HCT116 (cell line): ENCODE measurements around the gene PGS1. TPM values are rescaled to one million over a fixed set of nuclear protein-coding genes. Genes with fewer than 3 reads are reported as not detected.

Experiments
- ATAC-seq: fragments of 200-7000 bp; cut with Tn5 transposase; 2 replicates; pipeline ENCODE4 v1.9.1; 2020; ENCODE audit warnings: mild to moderate bottlenecking, moderate library complexity
- BruUV-seq: library from RNA; stranded (reverse); fragments of 400-500 nt; replicated peaks from 2 replicates; lab custom pipeline; 2021; lab: Mats Ljungman, UMichigan
- CTCF ChIA-PET: fragments of 300-600 bp; sonication (Branson Sonifier 250); formaldehyde crosslinking; loops from one replicate; lab custom pipeline; 2021; ENCODE audit warnings: antibody characterized with exemption; lab: Charles Lee
- POLR2A ChIA-PET: fragments of 300-600, 350-600 bp; sonication (Branson Sonifier 250); formaldehyde crosslinking; loops from one replicate; lab custom pipeline; 2021; ENCODE audit warnings: antibody characterized with exemption; lab: Charles Lee
- RAD21 ChIA-PET, 2 experiments: fragments of 300-600 bp; sonication (Branson Sonifier 250); formaldehyde crosslinking; loops; one replicate each; lab custom pipeline; 2023; ENCODE audit warnings: low total read pairs in 2 of 2; ENCODE audit not compliant: uncharacterized antibody in 2 of 2, unreplicated experiment in 2 of 2, low non-redundant PET in 1 of 2; lab: Charles Lee
- DNase-seq: peaks from one replicate; pipeline ENCODE4 v3.0.0-alpha.2; 2010; ENCODE audit warnings: low read depth, low spot score
- H2AFZ ChIP-seq: fragments of 200-600 bp; shearing (Covaris generic), sonication (generic); 2 replicates; pipeline ENCODE4 v1.6.1; 2017; ENCODE audit warnings: low read depth, mixed run types, mixed read lengths, antibody characterized with exemption, low read length; ENCODE audit not compliant: poor library complexity, severe bottlenecking
- H3K27ac ChIP-seq: 2 replicates; pipeline ENCODE4 v1.5.1; 2012; ENCODE audit warnings: low read depth, low read length
- H3K27me3 ChIP-seq: fragments of 200-600 bp; sonication (generic); 2 replicates; pipeline ENCODE4 v1.6.1; 2016; ENCODE audit warnings: mixed run types, low read length, mixed read lengths; ENCODE audit not compliant: insufficient read depth
- H3K36me3 ChIP-seq, 2 experiments: fragments of 200-500 bp in 1 of 2; fragments of 200-600 bp in 1 of 2; sonication (Bioruptor generic) in 1 of 2; sonication (generic) in 1 of 2; 2 replicates each; pipeline versions ENCODE4 v1.5.1 to v1.6.1; 2014 to 2016; ENCODE audit warnings: low read length in 2 of 2, inconsistent platforms in 1 of 2, mixed read lengths in 1 of 2, mixed run types in 1 of 2; ENCODE audit not compliant: insufficient read depth in 2 of 2, control insufficient read depth in 1 of 2
- H3K4me1 ChIP-seq, 2 experiments: fragments of 200-600 bp in 1 of 2; sonication (generic) in 1 of 2; 2 replicates each; pipeline versions ENCODE4 v1.5.1 to v1.6.1; 2012 to 2017; ENCODE audit warnings: low read length in 2 of 2, inconsistent platforms in 1 of 2, mild to moderate bottlenecking in 1 of 2, mixed read lengths in 1 of 2, mixed run types in 1 of 2, moderate library complexity in 1 of 2; ENCODE audit not compliant: insufficient read depth in 2 of 2, control insufficient read depth in 1 of 2
- H3K4me2 ChIP-seq: fragments of 200-600 bp; sonication (generic); 2 replicates; pipeline ENCODE4 v1.6.1; 2017; ENCODE audit warnings: mixed run types, low read length, mixed read lengths
- H3K4me3 ChIP-seq, 2 experiments: fragments of 200-600 bp in 1 of 2; sonication (generic) in 1 of 2; replicated peaks in 1 of 2; 2 replicates each; pipeline ENCODE4 v1.5.1; 2011 to 2016; ENCODE audit warnings: low read length in 2 of 2, control low read depth in 1 of 2, low read depth in 1 of 2, mild to moderate bottlenecking in 1 of 2, mixed read lengths in 1 of 2, mixed run types in 1 of 2
- H3K79me2 ChIP-seq: fragments of 200-600 bp; sonication (generic); 2 replicates; pipeline ENCODE4 v1.6.1; 2017; ENCODE audit warnings: mild to moderate bottlenecking, mixed run types, low read length, moderate library complexity, mixed read lengths; ENCODE audit not compliant: insufficient read depth
- H3K9ac ChIP-seq: fragments of 200-600 bp; sonication (generic); 2 replicates; pipeline ENCODE4 v1.6.1; 2016; ENCODE audit warnings: low read length, mixed read lengths
- H3K9me2 ChIP-seq: fragments of 200-600 bp; sonication (generic), shearing (Covaris generic); 2 replicates; pipeline ENCODE4 v1.6.1; 2017; ENCODE audit warnings: mixed run types, mild to moderate bottlenecking, moderate library complexity; ENCODE audit not compliant: insufficient read depth
- H3K9me3 ChIP-seq, 2 experiments: fragments of 200-500 bp in 1 of 2; fragments of 200-600 bp in 1 of 2; sonication (Bioruptor generic) in 1 of 2; sonication (generic) in 1 of 2; 2 replicates each; pipeline ENCODE4 v1.6.1; 2014 to 2017; ENCODE audit warnings: low read length in 2 of 2, mixed read lengths in 2 of 2, inconsistent platforms in 1 of 2, low read depth in 1 of 2, mild to moderate bottlenecking in 1 of 2, mixed run types in 1 of 2, moderate library complexity in 1 of 2; ENCODE audit not compliant: control insufficient read depth in 1 of 2, insufficient read depth in 1 of 2
- H4K20me1 ChIP-seq: fragments of 200-600 bp; sonication (generic), shearing (Covaris generic); 2 replicates; pipeline ENCODE4 v1.6.1; 2017; ENCODE audit warnings: mixed run types, mild to moderate bottlenecking, moderate library complexity; ENCODE audit not compliant: insufficient read depth
- CBX3 ChIP-seq: IDR thresholded peaks from 2 replicates; pipeline ENCODE4 v1.6.1; 2012; ENCODE audit warnings: low read depth
- CEBPB ChIP-seq: IDR thresholded peaks from 2 replicates; pipeline ENCODE4 v1.6.1; 2012; ENCODE audit warnings: low read depth
- EGR1 ChIP-seq: IDR thresholded peaks from 2 replicates; pipeline ENCODE4 v1.6.1; 2012; ENCODE audit warnings: low read depth
- ELF1 ChIP-seq: IDR thresholded peaks from 2 replicates; pipeline ENCODE4 v1.6.1; 2012; ENCODE audit warnings: low read depth, borderline replicate concordance
- EZH2 ChIP-seq: fragments of 200-600 bp; sonication (generic); IDR thresholded peaks from 2 replicates; pipeline ENCODE4 v1.6.1; 2017; ENCODE audit warnings: antibody characterized with exemption, mixed run types
- EZH2phosphoT487 ChIP-seq: fragments of 200-600 bp; IDR thresholded peaks from 2 replicates; pipeline ENCODE4 v1.6.1; 2018; ENCODE audit warnings: antibody characterized with exemption, borderline replicate concordance
- FOSL1 ChIP-seq: IDR thresholded peaks from 2 replicates; pipeline ENCODE4 v1.6.1; 2012; ENCODE audit warnings: low read depth
- JUND ChIP-seq: IDR thresholded peaks from 2 replicates; pipeline ENCODE4 v1.6.1; 2012
- POLR2A ChIP-seq: IDR thresholded peaks from 2 replicates; pipeline ENCODE4 v1.7.0; 2011; ENCODE audit warnings: borderline replicate concordance; ENCODE audit not compliant: insufficient read depth, insufficient read length; ENCODE audit errors: extremely low read depth
- RAD21 ChIP-seq: IDR thresholded peaks from 2 replicates; pipeline ENCODE4 v1.6.1; 2012; ENCODE audit warnings: low read depth, mild to moderate bottlenecking
- SIN3A ChIP-seq: IDR thresholded peaks from 2 replicates; pipeline ENCODE4 v1.6.1; 2012; ENCODE audit warnings: low read depth
- SRF ChIP-seq: IDR thresholded peaks from 2 replicates; pipeline ENCODE4 v1.6.1; 2012; ENCODE audit warnings: low read depth
- TCF7L2 ChIP-seq: IDR thresholded peaks from 2 replicates; pipeline ENCODE4 v1.7.0; 2011; ENCODE audit warnings: borderline replicate concordance, inconsistent platforms; ENCODE audit not compliant: insufficient read depth, insufficient read length; ENCODE audit errors: extremely low read depth
- ZBTB33 ChIP-seq: IDR thresholded peaks from 2 replicates; pipeline ENCODE4 v1.6.1; 2011; ENCODE audit warnings: mild to moderate bottlenecking, low read length, moderate library complexity; ENCODE audit not compliant: insufficient replicate concordance; ENCODE audit errors: extremely low read depth
- ZFX ChIP-seq: fragments of 450-650 bp; IDR thresholded peaks from 2 replicates; pipeline ENCODE4 v1.6.1; 2017
- ZNF274 ChIP-seq: fragments of 200-500 bp; sonication (Bioruptor generic); IDR thresholded peaks from 2 replicates; pipeline ENCODE4 v1.6.1; 2014; ENCODE audit warnings: mild to moderate bottlenecking, low read depth, low read length, inconsistent platforms
- intact Hi-C: fragments of 100-400 bp; cut with micrococcal nuclease; formaldehyde crosslinking; loops from 2 replicates; pipeline ENCODE4 v1.10.0; 2022
- total RNA-seq: library from RNA; stranded (reverse); gene quantifications from one replicate; pipeline ENCODE4 v1.2.1, GENCODE V29; 2021; ENCODE audit not compliant: unreplicated experiment
- TF ChIP-seq, protein P1 (sequence below): IDR thresholded peaks from 2 replicates; pipeline ENCODE4 v1.6.1; 2012; ENCODE audit warnings: low read depth
- TF ChIP-seq, protein P2 (sequence below), 3 experiments: fragments of 200-600 bp in 1 of 3; sonication (generic) in 1 of 3; IDR thresholded peaks in 2 of 3; conservative IDR thresholded peaks in 1 of 3; 2 replicates each; pipeline ENCODE4 v1.5.1; 2012 to 2017; ENCODE audit warnings: low read depth in 2 of 3, low read length in 2 of 3, antibody characterized with exemption in 1 of 3, borderline replicate concordance in 1 of 3, control low read depth in 1 of 3, mild to moderate bottlenecking in 1 of 3, mixed read lengths in 1 of 3, mixed run types in 1 of 3, moderate library complexity in 1 of 3; ENCODE audit not compliant: insufficient read depth in 1 of 3
- TF ChIP-seq, protein P3 (sequence below): IDR thresholded peaks from 2 replicates; pipeline ENCODE4 v1.6.1; 2012

PGS1 gene
- total RNA-seq, 1 experiment from 2014 or later, result 44.4 TPM

- no peak for ATAC-seq
These were observed 88.6 kb downstream of the PGS1 start for GRCh38 chr17:78466786-78467715.

More at GRCh38 chr17:78466786-78467715, 88.6 kb downstream of the PGS1 start:
- CTCF ChIA-PET, result no interaction called here
- no peaks in the 10 kb centered on the region for H3K79me2 ChIP-seq
- H2AFZ ChIP-seq, result no peak overlapping the region
- H3K4me2 ChIP-seq, result no peak overlapping the region
- intact Hi-C loops, result no loop called here
- no peaks in the 10 kb centered on the region for H3K36me3 ChIP-seq
- H3K9me2 ChIP-seq, result no peaks in the 10 kb centered on the region
- no TSS peak for BruUV-seq
- H4K20me1 ChIP-seq, result no peaks in the 10 kb centered on the region
- no peaks in the 10 kb centered on the region for H3K27me3 ChIP-seq
- H3K4me3 ChIP-seq, result no peak overlapping the region
- TF ChIP-seq, protein P1, sequence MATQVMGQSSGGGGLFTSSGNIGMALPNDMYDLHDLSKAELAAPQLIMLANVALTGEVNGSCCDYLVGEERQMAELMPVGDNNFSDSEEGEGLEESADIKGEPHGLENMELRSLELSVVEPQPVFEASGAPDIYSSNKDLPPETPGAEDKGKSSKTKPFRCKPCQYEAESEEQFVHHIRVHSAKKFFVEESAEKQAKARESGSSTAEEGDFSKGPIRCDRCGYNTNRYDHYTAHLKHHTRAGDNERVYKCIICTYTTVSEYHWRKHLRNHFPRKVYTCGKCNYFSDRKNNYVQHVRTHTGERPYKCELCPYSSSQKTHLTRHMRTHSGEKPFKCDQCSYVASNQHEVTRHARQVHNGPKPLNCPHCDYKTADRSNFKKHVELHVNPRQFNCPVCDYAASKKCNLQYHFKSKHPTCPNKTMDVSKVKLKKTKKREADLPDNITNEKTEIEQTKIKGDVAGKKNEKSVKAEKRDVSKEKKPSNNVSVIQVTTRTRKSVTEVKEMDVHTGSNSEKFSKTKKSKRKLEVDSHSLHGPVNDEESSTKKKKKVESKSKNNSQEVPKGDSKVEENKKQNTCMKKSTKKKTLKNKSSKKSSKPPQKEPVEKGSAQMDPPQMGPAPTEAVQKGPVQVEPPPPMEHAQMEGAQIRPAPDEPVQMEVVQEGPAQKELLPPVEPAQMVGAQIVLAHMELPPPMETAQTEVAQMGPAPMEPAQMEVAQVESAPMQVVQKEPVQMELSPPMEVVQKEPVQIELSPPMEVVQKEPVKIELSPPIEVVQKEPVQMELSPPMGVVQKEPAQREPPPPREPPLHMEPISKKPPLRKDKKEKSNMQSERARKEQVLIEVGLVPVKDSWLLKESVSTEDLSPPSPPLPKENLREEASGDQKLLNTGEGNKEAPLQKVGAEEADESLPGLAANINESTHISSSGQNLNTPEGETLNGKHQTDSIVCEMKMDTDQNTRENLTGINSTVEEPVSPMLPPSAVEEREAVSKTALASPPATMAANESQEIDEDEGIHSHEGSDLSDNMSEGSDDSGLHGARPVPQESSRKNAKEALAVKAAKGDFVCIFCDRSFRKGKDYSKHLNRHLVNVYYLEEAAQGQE, result no peak
- no peak for TF ChIP-seq EGR1
- TF ChIP-seq, protein P2, sequence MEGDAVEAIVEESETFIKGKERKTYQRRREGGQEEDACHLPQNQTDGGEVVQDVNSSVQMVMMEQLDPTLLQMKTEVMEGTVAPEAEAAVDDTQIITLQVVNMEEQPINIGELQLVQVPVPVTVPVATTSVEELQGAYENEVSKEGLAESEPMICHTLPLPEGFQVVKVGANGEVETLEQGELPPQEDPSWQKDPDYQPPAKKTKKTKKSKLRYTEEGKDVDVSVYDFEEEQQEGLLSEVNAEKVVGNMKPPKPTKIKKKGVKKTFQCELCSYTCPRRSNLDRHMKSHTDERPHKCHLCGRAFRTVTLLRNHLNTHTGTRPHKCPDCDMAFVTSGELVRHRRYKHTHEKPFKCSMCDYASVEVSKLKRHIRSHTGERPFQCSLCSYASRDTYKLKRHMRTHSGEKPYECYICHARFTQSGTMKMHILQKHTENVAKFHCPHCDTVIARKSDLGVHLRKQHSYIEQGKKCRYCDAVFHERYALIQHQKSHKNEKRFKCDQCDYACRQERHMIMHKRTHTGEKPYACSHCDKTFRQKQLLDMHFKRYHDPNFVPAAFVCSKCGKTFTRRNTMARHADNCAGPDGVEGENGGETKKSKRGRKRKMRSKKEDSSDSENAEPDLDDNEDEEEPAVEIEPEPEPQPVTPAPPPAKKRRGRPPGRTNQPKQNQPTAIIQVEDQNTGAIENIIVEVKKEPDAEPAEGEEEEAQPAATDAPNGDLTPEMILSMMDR (IDR thresholded peaks at IDR 0.05 in 2 of 3, conservative IDR thresholded peaks at IDR 0.05 in 1 of 3; ENCODE audit: borderline replicate concordance in 1 of 3, insufficient read depth in 1 of 3, low read depth in 2 of 3, low read length in 2 of 3), result no peak
- TF ChIP-seq CEBPB, result no peak
- TF ChIP-seq RAD21, result no peak
- TF ChIP-seq, protein P3, sequence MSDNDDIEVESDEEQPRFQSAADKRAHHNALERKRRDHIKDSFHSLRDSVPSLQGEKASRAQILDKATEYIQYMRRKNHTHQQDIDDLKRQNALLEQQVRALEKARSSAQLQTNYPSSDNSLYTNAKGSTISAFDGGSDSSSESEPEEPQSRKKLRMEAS, result no peak
- TF ChIP-seq EZH2phosphoT487, result no peak
- no peak for TF ChIP-seq ZNF274
- no peak for TF ChIP-seq ZBTB33
- no peak for TF ChIP-seq ELF1
- TF ChIP-seq SIN3A, result no peak
- no peak for TF ChIP-seq SRF
- no peak for TF ChIP-seq ZFX
- no peak for TF ChIP-seq CBX3
- TF ChIP-seq EZH2, result no peak
- TF ChIP-seq FOSL1, result no peak
- no peak for TF ChIP-seq JUND
- no peak for TF ChIP-seq POLR2A
- TF ChIP-seq TCF7L2, result no peak
- H3K4me1 ChIP-seq, result no peaks in the 10 kb centered on the region
- no peaks in the 10 kb centered on the region for H3K9me3 ChIP-seq
- no peak overlapping the region for H3K27ac ChIP-seq
- POLR2A ChIA-PET, result no interaction called here
- RAD21 ChIA-PET, result no interaction called here
- no peak for DNase-seq
- no peak overlapping the region for H3K9ac ChIP-seq
